Prostate gland (tissue), 2 donors: ENCODE measurements around the gene DENND4A.

Experiments used
- POLR2A ChIP-seq: fragments of 450-650 bp; IDR thresholded peaks from one replicate; pipeline ENCODE4 v1.6.1; 2016; ENCODE audit warnings: antibody characterized with exemption, mild to moderate bottlenecking
- TF ChIP-seq, protein P1 (sequence below), 4 experiments: fragments of 200-600 bp in 2 of 4; fragments of 450-650 bp in 2 of 4; sonication (generic) in 2 of 4; IDR thresholded peaks; 1 replicate in 3 of 4; 2 replicates in 1 of 4; pipeline ENCODE4 v1.5.1; 2016 to 2019; ENCODE audit warnings: antibody characterized with exemption in 4 of 4, mild to moderate bottlenecking in 2 of 4, moderate library complexity in 2 of 4

DNA sequence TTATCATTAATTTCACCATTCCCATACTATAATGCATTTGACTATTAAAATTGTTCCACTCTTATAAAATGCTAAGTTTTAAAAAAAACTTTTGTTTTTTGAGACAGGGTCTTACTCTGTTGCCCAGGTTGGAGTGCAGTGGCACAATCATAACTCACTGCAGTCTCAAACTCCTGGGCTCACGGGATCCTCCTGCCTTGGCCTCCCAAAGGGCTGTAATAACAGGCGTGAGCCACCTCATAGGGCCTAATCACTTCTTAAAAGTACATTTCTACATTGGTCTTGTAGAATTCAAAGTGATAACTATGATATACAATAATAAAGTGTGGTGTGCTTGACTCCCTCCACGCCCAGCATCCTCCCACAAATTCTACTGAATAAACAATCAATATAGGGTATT lies 3.0 kb downstream of the DENND4A start:
- TF ChIP-seq, protein P1, sequence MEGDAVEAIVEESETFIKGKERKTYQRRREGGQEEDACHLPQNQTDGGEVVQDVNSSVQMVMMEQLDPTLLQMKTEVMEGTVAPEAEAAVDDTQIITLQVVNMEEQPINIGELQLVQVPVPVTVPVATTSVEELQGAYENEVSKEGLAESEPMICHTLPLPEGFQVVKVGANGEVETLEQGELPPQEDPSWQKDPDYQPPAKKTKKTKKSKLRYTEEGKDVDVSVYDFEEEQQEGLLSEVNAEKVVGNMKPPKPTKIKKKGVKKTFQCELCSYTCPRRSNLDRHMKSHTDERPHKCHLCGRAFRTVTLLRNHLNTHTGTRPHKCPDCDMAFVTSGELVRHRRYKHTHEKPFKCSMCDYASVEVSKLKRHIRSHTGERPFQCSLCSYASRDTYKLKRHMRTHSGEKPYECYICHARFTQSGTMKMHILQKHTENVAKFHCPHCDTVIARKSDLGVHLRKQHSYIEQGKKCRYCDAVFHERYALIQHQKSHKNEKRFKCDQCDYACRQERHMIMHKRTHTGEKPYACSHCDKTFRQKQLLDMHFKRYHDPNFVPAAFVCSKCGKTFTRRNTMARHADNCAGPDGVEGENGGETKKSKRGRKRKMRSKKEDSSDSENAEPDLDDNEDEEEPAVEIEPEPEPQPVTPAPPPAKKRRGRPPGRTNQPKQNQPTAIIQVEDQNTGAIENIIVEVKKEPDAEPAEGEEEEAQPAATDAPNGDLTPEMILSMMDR (IDR thresholded peaks at IDR 0.05) = no peak
- no peak for TF ChIP-seq POLR2A
